Suprapubic skin (tissue), 4 donors: Measurements from ENCODE around the gene RAB43. TPM values are rescaled to one million over a fixed set of nuclear protein-coding genes. Genes with fewer than 3 reads are reported as not detected.
A peak's percentile ranks its signal among the peaks of the same experiment; 100 is the strongest.

Experiments used
- DNase-seq, 2 donors: peaks; one replicate each; pipeline ENCODE4 v3.0.0-alpha.2; 2019; ENCODE audit warnings: low spot score in 2 of 2
- H3K27ac ChIP-seq: fragments of 200-600 bp; sonication (generic); one replicate; pipeline ENCODE4 v1.5.1; 2019
- H3K27me3 ChIP-seq: fragments of 200-600 bp; sonication (generic); one replicate; pipeline ENCODE4 v1.5.1; 2019
- H3K36me3 ChIP-seq: fragments of 200-600 bp; sonication (generic); one replicate; pipeline ENCODE4 v1.5.1; 2019
- H3K4me1 ChIP-seq: fragments of 200-600 bp; sonication (generic); one replicate; pipeline ENCODE4 v1.5.1; 2019
- H3K4me3 ChIP-seq: fragments of 200-600 bp; sonication (generic); one replicate; pipeline ENCODE4 v1.5.1; 2019; ENCODE audit warnings: mild to moderate bottlenecking
- H3K9me3 ChIP-seq: fragments of 200-600 bp; sonication (generic); one replicate; pipeline ENCODE4 v1.5.1; 2019
- CTCF ChIP-seq, 2 donors: fragments of 200-600 bp in 1 of 2; fragments of 450-650 bp in 1 of 2; sonication (generic) in 1 of 2; IDR thresholded peaks; one replicate each; pipeline ENCODE4 v1.5.1; 2016 to 2019; ENCODE audit warnings: antibody characterized with exemption in 2 of 2, mild to moderate bottlenecking in 1 of 2, moderate library complexity in 1 of 2
- EP300 ChIP-seq: sonication (generic); formaldehyde crosslinking; IDR thresholded peaks from one replicate; pipeline ENCODE4 v1.6.1; 2017; ENCODE audit warnings: antibody characterized with exemption
- POLR2A ChIP-seq, 2 donors: fragments of 450-650 bp; IDR thresholded peaks; one replicate each; pipeline ENCODE4 v1.6.1; 2017; ENCODE audit warnings: antibody characterized with exemption in 2 of 2, mild to moderate bottlenecking in 2 of 2, moderate library complexity in 2 of 2
- POLR2AphosphoS5 ChIP-seq, 3 donors: sonication (generic); formaldehyde crosslinking; IDR thresholded peaks; one replicate each; pipeline ENCODE4 v1.6.1; 2017; ENCODE audit warnings: antibody characterized with exemption in 3 of 3
- WGBS: methylation state at CpG from one replicate; pipeline ENCODE4 v1.1.5; 2018; 5-methylcytosine and 5-hydroxymethylcytosine counted together
- total RNA-seq, 4 donors: library from RNA; depleted of rRNA; stranded (reverse); fragments of >200 nt; gene quantifications; one replicate each; pipeline ENCODE4 v1.1.0, GENCODE V29; 2016

The RAB43 gene
- total RNA-seq, 4 donors from 2014 or later = 7.3 to 20.4 (median 8.3) TPM

GRCh38 chr3:129057249-129057648, 64.4 kb downstream of the RAB43 start:
- WGBS = 94% methylated on average over 4 of the region's 4 CpGs
- TF ChIP-seq POLR2AphosphoS5 (IDR thresholded peaks at IDR 0.05) (no peak), POLR2A (IDR thresholded peaks at IDR 0.05) (no peak), CTCF (IDR thresholded peaks at IDR 0.05) (no peak), EP300 (no peak)
- no peak overlapping the region for H3K27ac ChIP-seq

GRCh38 chr3:129056451-129057173, 65.0 kb downstream of the RAB43 start:
- WGBS = 78% methylated on average over 9 of the region's 9 CpGs
- no peaks in the 10 kb centered on the region for H3K27me3 ChIP-seq
- no peak overlapping the region for H3K4me3 ChIP-seq
- H3K27ac ChIP-seq = no peak overlapping the region
- TF ChIP-seq EP300 (no peak), POLR2AphosphoS5 (IDR thresholded peaks at IDR 0.05) (no peak), POLR2A (IDR thresholded peaks at IDR 0.05) (no peak), CTCF (IDR thresholded peaks at IDR 0.05) (no peak)
- no peaks in the 10 kb centered on the region for H3K36me3 ChIP-seq
- DNase-seq = no peak
- H3K9me3 ChIP-seq = no peaks in the 10 kb centered on the region
- peaks cover 26% of the 10 kb centered on the region for H3K4me1 ChIP-seq

More at GRCh38 chr3:129057249-129057648, 64.4 kb downstream of the RAB43 start:
- no peaks in the 10 kb centered on the region for H3K27me3 ChIP-seq
- H3K4me3 ChIP-seq = no peak overlapping the region
- peaks cover 22% of the 10 kb centered on the region for H3K4me1 ChIP-seq
- DNase-seq = no peak
- H3K9me3 ChIP-seq = no peaks in the 10 kb centered on the region
- no peaks in the 10 kb centered on the region for H3K36me3 ChIP-seq

GRCh38 chr3:129054605-129055104, 66.9 kb downstream of the RAB43 start:
- H3K27ac ChIP-seq = no peak overlapping the region
- WGBS = 94% methylated on average over 3 of the region's 3 CpGs
- no peaks in the 10 kb centered on the region for H3K36me3 ChIP-seq
- H3K4me1 ChIP-seq = peaks cover 26% of the 10 kb centered on the region
- no peak overlapping the region for H3K4me3 ChIP-seq
- no peaks in the 10 kb centered on the region for H3K27me3 ChIP-seq
- no peak for DNase-seq
- no peaks in the 10 kb centered on the region for H3K9me3 ChIP-seq
- no peak for TF ChIP-seq CTCF (IDR thresholded peaks at IDR 0.05)
- TF ChIP-seq POLR2AphosphoS5 (IDR thresholded peaks at IDR 0.05) = no peak
- TF ChIP-seq POLR2A (IDR thresholded peaks at IDR 0.05) = no peak
- no peak for TF ChIP-seq EP300

GRCh38 chr3:129052675-129053074, 68.9 kb downstream of the RAB43 start:
- Histone ChIP-seq H3K4me3 (no peak overlapping the region), H3K4me1 (peaks cover 22% of the 10 kb centered on the region), H3K9me3 (no peaks in the 10 kb centered on the region), H3K36me3 (no peaks in the 10 kb centered on the region), H3K27me3 (no peaks in the 10 kb centered on the region), H3K27ac (peak overlapping the region; percentile 65)
- WGBS = 68% methylated on average over 6 of the region's 6 CpGs
- no peak for TF ChIP-seq POLR2AphosphoS5 (IDR thresholded peaks at IDR 0.05)
- TF ChIP-seq POLR2A (IDR thresholded peaks at IDR 0.05) = no peak
- no peak for TF ChIP-seq CTCF (IDR thresholded peaks at IDR 0.05)
- no peak for TF ChIP-seq EP300
- DNase-seq = no peak

- DNase-seq = no peak
- no peak for TF ChIP-seq POLR2AphosphoS5 (IDR thresholded peaks at IDR 0.05)
These were observed 69.7 kb downstream of the RAB43 start for GRCh38 chr3:129051871-129052340.

More at GRCh38 chr3:129051871-129052340, 69.7 kb downstream of the RAB43 start:
- Histone ChIP-seq H3K4me1 (peaks cover 22% of the 10 kb centered on the region), H3K36me3 (no peaks in the 10 kb centered on the region), H3K4me3 (no peak overlapping the region), H3K27ac (peak overlapping the region; percentile 65), H3K27me3 (peaks cover 2% of the 10 kb centered on the region), H3K9me3 (no peaks in the 10 kb centered on the region)
- WGBS = 58% methylated on average over 5 of the region's 5 CpGs
